BE2C (cell line): Measurements from ENCODE around the gene TERT.

Experiments
- DNase-seq: peaks from one replicate; pipeline ENCODE4 v3.0.0-alpha.2; 2020
- H3K27me3 ChIP-seq: fragments of 250-450 bp; sonication (Bioruptor Pico); 2 replicates; pipeline ENCODE4 v1.5.1; 2020; ENCODE audit warnings: mild to moderate bottlenecking
- H3K36me3 ChIP-seq: fragments of 250-450 bp; sonication (Bioruptor Pico); 2 replicates; pipeline ENCODE4 v1.5.1; 2020; ENCODE audit warnings: mild to moderate bottlenecking
- H3K4me1 ChIP-seq: fragments of 250-450 bp; sonication (Bioruptor Pico); 2 replicates; pipeline ENCODE4 v1.5.1; 2020
- H3K4me3 ChIP-seq: 2 replicates; pipeline ENCODE4 v1.5.1; 2011; ENCODE audit warnings: low read depth, low read length
- H3K9me3 ChIP-seq: fragments of 250-450 bp; sonication (Bioruptor Pico); 2 replicates; pipeline ENCODE4 v1.5.1; 2020
- TF ChIP-seq, protein P1 (sequence below): IDR thresholded peaks from 2 replicates; pipeline ENCODE4 v1.5.1; 2012; ENCODE audit warnings: mild to moderate bottlenecking, low read depth, low read length

The TERT gene

GRCh38 chr5:1281038-1281882 lies 13.6 kb downstream of the TERT start:
- Histone ChIP-seq H3K9me3 (no peaks in the 10 kb centered on the region), H3K36me3 (no peaks in the 10 kb centered on the region), H3K4me3 (no peak overlapping the region), H3K27me3 (no peaks in the 10 kb centered on the region), H3K4me1 (no peaks in the 10 kb centered on the region)
- TF ChIP-seq, protein P1, sequence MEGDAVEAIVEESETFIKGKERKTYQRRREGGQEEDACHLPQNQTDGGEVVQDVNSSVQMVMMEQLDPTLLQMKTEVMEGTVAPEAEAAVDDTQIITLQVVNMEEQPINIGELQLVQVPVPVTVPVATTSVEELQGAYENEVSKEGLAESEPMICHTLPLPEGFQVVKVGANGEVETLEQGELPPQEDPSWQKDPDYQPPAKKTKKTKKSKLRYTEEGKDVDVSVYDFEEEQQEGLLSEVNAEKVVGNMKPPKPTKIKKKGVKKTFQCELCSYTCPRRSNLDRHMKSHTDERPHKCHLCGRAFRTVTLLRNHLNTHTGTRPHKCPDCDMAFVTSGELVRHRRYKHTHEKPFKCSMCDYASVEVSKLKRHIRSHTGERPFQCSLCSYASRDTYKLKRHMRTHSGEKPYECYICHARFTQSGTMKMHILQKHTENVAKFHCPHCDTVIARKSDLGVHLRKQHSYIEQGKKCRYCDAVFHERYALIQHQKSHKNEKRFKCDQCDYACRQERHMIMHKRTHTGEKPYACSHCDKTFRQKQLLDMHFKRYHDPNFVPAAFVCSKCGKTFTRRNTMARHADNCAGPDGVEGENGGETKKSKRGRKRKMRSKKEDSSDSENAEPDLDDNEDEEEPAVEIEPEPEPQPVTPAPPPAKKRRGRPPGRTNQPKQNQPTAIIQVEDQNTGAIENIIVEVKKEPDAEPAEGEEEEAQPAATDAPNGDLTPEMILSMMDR = no peak
- DNase-seq = no peak

- Histone ChIP-seq H3K27me3 (no peaks in the 10 kb centered on the region), H3K4me3 (no peak overlapping the region), H3K36me3 (no peaks in the 10 kb centered on the region), H3K9me3 (no peaks in the 10 kb centered on the region), H3K4me1 (no peaks in the 10 kb centered on the region)
- TF ChIP-seq, protein P1 = no peak
- no peak for DNase-seq
These were observed 14.5 kb downstream of the TERT start for GRCh38 chr5:1280177-1281037.

DNA sequence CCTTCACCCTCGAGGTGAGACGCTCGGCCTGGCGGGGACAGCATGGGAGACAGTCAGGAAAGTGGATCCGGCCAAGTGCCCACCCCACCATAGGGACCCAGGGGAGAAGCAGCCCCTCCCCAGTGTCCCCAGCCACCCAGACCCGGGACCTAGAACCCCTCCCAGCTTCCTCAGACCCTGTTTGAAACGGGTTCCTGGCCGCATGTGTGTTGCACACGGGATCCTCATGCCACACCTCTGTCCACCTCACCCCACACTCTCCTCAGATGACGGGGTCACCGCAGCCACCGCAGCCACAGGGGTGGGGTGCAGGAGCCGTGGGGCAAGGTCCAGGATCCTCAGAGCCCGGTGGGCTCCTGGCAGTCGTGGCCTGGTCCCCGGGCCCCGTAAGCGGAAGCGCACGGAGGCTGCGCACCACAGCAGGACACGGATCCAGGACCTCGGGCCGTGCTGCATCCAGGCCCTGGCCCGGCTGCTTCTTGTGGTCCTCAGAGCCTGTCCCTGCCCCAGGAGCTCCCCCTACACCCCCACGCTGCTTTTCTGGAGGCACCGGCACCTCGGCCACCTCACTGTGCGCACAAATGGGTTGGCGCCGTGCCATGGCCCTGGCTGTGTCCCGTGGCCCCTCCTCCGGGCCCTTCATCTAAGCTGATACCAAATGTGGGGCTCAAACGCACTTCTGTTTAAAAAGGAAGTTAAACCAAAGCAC lies 15.3 kb downstream of the TERT start:
- Histone ChIP-seq H3K4me1 (no peaks in the 10 kb centered on the region), H3K36me3 (no peaks in the 10 kb centered on the region), H3K27me3 (no peaks in the 10 kb centered on the region), H3K9me3 (no peaks in the 10 kb centered on the region), H3K4me3 (no peak overlapping the region)
- TF ChIP-seq, protein P1 = no peak
- no peak for DNase-seq

GRCh38 chr5:1278656-1279442 lies 16.0 kb downstream of the TERT start:
- TF ChIP-seq, protein P1 = no peak
- no peaks in the 10 kb centered on the region for H3K36me3 ChIP-seq

GRCh38 chr5:1278216-1278615 lies 16.7 kb downstream of the TERT start:
- H3K27me3 ChIP-seq = no peaks in the 10 kb centered on the region
- no peaks in the 10 kb centered on the region for H3K9me3 ChIP-seq
- no peaks in the 10 kb centered on the region for H3K4me1 ChIP-seq
- no peaks in the 10 kb centered on the region for H3K36me3 ChIP-seq
- DNase-seq = no peak
- TF ChIP-seq, protein P1 = no peak
- no peak overlapping the region for H3K4me3 ChIP-seq

More at GRCh38 chr5:1278656-1279442, 16.0 kb downstream of the TERT start:
- H3K27me3 ChIP-seq = no peaks in the 10 kb centered on the region
- no peaks in the 10 kb centered on the region for H3K4me1 ChIP-seq
- no peaks in the 10 kb centered on the region for H3K9me3 ChIP-seq
- no peak overlapping the region for H3K4me3 ChIP-seq
- no peak for DNase-seq
